Measurements from ENCODE around the gene NFKB1.

The NFKB1 gene

DNA sequence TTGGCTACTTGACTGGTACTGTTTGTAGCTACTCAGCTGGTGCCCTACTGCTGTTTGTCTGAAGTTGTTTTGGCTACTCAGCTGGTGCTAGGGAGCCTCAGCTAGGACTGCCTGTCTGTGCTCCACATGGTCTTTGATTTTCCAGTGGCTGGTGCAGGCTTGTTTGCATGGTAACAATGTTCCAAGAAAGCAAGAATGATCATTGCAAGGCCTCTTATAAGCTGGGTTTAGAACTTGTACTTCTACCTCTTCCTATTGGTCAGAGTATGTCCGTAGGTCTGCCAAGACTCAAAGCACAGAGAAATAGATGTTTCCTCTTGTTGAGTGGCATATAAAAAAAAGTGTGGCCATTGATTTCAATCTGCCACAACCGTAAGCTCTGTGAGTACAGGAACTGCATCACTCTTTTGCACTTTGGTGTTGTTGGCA is 17.6 kb downstream of the NFKB1 start:
- Histone ChIP-seq H3K79me2 (peaks cover 4% of the 10 kb centered on the region), H3K27ac (no peak overlapping the region), H3K9me3 (ENCODE audit: control insufficient read depth, low read length) (no peaks in the 10 kb centered on the region), H3K4me2 (ENCODE audit: low read length) (no peak overlapping the region), H3K9ac (no peak overlapping the region), H3K4me1 (peaks cover 3% of the 10 kb centered on the region), H3K36me3 (ENCODE audit: control insufficient read depth, insufficient read depth, low read length) (no peaks in the 10 kb centered on the region), H3K27me3 (ENCODE audit: control insufficient read depth, insufficient read depth, low read length) (no peaks in the 10 kb centered on the region), H3K4me3 (ENCODE audit: low read depth, low read length) (no peak overlapping the region), H2AFZ (no peak overlapping the region)
- no peak for TF ChIP-seq CTCF (IDR thresholded peaks at IDR 0.05)

DNA sequence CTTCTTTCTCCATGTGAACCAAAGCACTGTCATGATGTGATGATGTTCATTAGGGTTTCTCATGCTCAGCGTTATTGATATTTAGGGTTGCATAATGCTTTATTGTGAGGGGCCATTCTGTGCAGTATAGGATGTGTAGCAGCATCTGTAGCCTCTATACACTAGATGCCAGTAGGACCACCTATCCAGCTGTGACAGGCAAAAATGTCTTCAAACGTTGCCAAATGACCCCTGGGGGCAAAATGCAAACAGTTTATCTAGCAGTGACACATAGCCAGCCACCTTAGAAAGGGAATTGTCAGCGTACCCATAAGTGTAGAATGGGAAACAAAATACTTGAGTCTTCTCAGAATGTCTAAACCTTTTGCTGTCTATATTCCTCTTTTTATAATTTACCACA is 18.8 kb downstream of the NFKB1 start:
- peaks cover 3% of the 10 kb centered on the region for H3K4me1 ChIP-seq
- no peak overlapping the region for H3K4me2 ChIP-seq (ENCODE audit: low read length)
- H3K9ac ChIP-seq: no peak overlapping the region
- H3K4me3 ChIP-seq (ENCODE audit: low read depth, low read length): no peak overlapping the region
- H3K9me3 ChIP-seq (ENCODE audit: control insufficient read depth, low read length): no peaks in the 10 kb centered on the region
- H3K27me3 ChIP-seq (ENCODE audit: control insufficient read depth, insufficient read depth, low read length): no peaks in the 10 kb centered on the region
- H3K79me2 ChIP-seq: peaks cover 4% of the 10 kb centered on the region
- no peak overlapping the region for H3K27ac ChIP-seq
- H3K36me3 ChIP-seq (ENCODE audit: control insufficient read depth, insufficient read depth, low read length): no peaks in the 10 kb centered on the region
- no peak overlapping the region for H2AFZ ChIP-seq
- no peak for TF ChIP-seq CTCF (IDR thresholded peaks at IDR 0.05)

DNA sequence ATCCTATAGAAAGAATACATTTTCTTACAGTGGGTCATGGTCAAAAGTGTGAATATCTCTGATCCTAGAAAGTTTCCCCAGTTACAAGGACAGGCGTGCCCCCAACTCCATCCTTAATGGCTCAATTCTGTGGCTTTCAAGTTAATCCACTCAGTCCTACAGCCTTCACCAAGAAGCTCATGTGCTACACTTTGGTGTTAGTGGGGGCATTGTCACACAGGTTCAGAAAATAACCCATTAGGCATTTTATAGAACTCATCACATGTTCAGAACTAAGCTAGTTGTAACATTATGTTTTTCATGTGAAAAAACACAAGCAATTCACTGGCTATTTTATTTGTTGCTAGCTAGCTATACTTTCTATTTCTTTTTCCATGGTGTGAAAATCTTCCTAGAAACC is 20.4 kb downstream of the NFKB1 start:
- no peak overlapping the region for H2AFZ ChIP-seq
- peaks cover 4% of the 10 kb centered on the region for H3K79me2 ChIP-seq
- H3K4me3 ChIP-seq (ENCODE audit: low read depth, low read length): no peak overlapping the region
- H3K9me3 ChIP-seq (ENCODE audit: control insufficient read depth, low read length): no peaks in the 10 kb centered on the region
- H3K27me3 ChIP-seq (ENCODE audit: control insufficient read depth, insufficient read depth, low read length): no peaks in the 10 kb centered on the region
- TF ChIP-seq CTCF (IDR thresholded peaks at IDR 0.05): no peak
- H3K27ac ChIP-seq: no peak overlapping the region
- peaks cover 3% of the 10 kb centered on the region for H3K4me1 ChIP-seq
- H3K36me3 ChIP-seq (ENCODE audit: control insufficient read depth, insufficient read depth, low read length): no peaks in the 10 kb centered on the region
- no peak overlapping the region for H3K4me2 ChIP-seq (ENCODE audit: low read length)
- H3K9ac ChIP-seq: no peak overlapping the region

DNA sequence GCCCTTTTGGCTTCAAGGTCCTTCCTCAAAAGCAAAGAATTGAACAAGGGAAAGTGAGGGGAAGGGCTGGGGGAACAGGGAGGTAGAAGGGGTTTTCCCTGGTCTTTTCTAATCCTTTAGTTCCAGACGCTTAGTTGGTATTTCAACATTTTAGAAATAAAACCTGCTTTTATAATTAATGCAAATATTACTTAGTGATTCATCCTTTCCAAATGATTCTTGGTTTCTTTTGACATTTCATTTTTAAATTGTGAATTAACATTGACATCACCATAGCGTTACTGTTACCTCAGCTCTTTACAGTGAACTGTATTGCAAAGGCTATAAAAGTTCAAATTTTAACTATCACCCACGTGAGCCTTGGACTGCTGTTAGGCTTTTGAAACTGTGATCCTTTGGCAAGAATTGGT is 20.9 kb downstream of the NFKB1 start:
- Histone ChIP-seq H3K4me2 (ENCODE audit: low read length) (no peak overlapping the region), H3K4me3 (ENCODE audit: low read depth, low read length) (no peak overlapping the region), H3K27me3 (ENCODE audit: control insufficient read depth, insufficient read depth, low read length) (no peaks in the 10 kb centered on the region), H3K79me2 (peaks cover 2% of the 10 kb centered on the region), H2AFZ (no peak overlapping the region), H3K36me3 (ENCODE audit: control insufficient read depth, insufficient read depth, low read length) (no peaks in the 10 kb centered on the region), H3K9ac (no peak overlapping the region), H3K9me3 (ENCODE audit: control insufficient read depth, low read length) (no peaks in the 10 kb centered on the region), H3K4me1 (peaks cover 3% of the 10 kb centered on the region), H3K27ac (no peak overlapping the region)
- TF ChIP-seq CTCF (IDR thresholded peaks at IDR 0.05): no peak

- no peak overlapping the region for H2AFZ ChIP-seq
- H3K4me3 ChIP-seq (ENCODE audit: low read depth, low read length): no peak overlapping the region
- no peak for TF ChIP-seq CTCF (IDR thresholded peaks at IDR 0.05)
- no peak overlapping the region for H3K9ac ChIP-seq
- no peak overlapping the region for H3K27ac ChIP-seq
- no peaks in the 10 kb centered on the region for H3K36me3 ChIP-seq (ENCODE audit: control insufficient read depth, insufficient read depth, low read length)
- H3K9me3 ChIP-seq (ENCODE audit: control insufficient read depth, low read length): no peaks in the 10 kb centered on the region
- no peaks in the 10 kb centered on the region for H3K4me1 ChIP-seq
- no peak overlapping the region for H3K4me2 ChIP-seq (ENCODE audit: low read length)
- no peaks in the 10 kb centered on the region for H3K79me2 ChIP-seq
- no peaks in the 10 kb centered on the region for H3K27me3 ChIP-seq (ENCODE audit: control insufficient read depth, insufficient read depth, low read length)
Measured at GRCh38 chr4:102524691-102525090, 23.5 kb downstream of the NFKB1 start.
